Measurements from ENCODE around the gene NIBAN1. TPM values are rescaled to one million over a fixed set of nuclear protein-coding genes. Genes with fewer than 3 reads are reported as not detected.
"Not testable (repeated sequence)": the region's sequence is repeated elsewhere in the genome, so short reads cannot be mapped to it uniquely, and the experiment has no call there.

NIBAN1 gene
- total RNA-seq, 2 experiments from 2014 or later, result 10.1 to 11.0 TPM

DNA sequence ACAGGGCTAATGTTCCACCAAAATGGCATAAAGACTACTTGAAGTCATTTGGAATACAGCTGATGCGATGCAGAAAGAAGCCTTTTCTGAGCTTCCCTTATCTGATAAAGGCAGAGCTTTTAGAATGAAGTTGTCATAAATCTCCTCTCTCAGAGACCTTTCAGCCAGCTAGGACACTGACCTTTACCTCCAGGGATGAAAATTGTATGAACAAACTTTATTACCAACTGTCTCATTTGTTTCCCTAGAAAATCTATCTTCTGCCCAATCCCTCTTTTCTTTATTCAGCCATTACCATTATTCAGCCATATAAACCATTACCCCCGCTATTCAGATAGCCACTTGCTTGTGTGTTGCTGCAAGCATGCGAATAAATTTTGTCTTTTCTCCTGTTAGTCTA, 41.3 kb upstream of the NIBAN1 start:
- no peaks in the 10 kb centered on the region for H3K4me1 Mint-ChIP-seq (ENCODE audit: low read depth)
- no peaks in the 10 kb centered on the region for H3K9me3 Mint-ChIP-seq
- TF ChIP-seq, protein P1, sequence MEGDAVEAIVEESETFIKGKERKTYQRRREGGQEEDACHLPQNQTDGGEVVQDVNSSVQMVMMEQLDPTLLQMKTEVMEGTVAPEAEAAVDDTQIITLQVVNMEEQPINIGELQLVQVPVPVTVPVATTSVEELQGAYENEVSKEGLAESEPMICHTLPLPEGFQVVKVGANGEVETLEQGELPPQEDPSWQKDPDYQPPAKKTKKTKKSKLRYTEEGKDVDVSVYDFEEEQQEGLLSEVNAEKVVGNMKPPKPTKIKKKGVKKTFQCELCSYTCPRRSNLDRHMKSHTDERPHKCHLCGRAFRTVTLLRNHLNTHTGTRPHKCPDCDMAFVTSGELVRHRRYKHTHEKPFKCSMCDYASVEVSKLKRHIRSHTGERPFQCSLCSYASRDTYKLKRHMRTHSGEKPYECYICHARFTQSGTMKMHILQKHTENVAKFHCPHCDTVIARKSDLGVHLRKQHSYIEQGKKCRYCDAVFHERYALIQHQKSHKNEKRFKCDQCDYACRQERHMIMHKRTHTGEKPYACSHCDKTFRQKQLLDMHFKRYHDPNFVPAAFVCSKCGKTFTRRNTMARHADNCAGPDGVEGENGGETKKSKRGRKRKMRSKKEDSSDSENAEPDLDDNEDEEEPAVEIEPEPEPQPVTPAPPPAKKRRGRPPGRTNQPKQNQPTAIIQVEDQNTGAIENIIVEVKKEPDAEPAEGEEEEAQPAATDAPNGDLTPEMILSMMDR (IDR thresholded peaks at IDR 0.05), result no peak
- ChIA-PET CTCF (interaction anchor here (0.7 to 1.0 kb wide), 2 partner anchors 154 to 210 kb away, joined by 3 to 4 read pairs; no protein-coding TSS in a partner anchor), POLR2A (no interaction called here)
- intact Hi-C loops (cut with micrococcal nuclease), result no loop called here
- H3K36me3 Mint-ChIP-seq (ENCODE audit: low read depth), result no peaks in the 10 kb centered on the region
- H3K27me3 Mint-ChIP-seq, result peaks cover 4% of the 10 kb centered on the region
- H3K4me3 Mint-ChIP-seq, result no peak overlapping the region
- H3K27ac Mint-ChIP-seq, result no peak overlapping the region
- ATAC-seq, result no peak
- no peak for DNase-seq

DNA sequence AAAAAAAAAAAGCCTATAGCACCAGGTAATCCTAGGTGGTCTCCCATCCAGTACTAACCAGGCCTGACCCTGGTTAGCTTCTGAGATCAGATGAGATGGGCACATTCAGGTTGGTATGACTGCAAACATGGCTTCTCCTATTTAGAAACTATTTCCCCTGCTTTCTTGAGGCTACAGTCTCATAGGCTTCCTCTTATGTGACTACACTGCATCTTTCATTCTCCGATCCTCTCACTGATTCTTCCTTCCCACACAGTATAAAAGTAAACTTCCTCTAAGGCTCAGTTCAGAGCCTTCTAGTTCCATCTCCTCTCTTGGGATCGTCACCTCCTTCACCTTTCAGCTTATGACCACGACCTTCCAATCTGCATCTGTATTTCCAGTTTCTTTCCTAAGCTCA, 40.6 kb upstream of the NIBAN1 start:
- ChIA-PET CTCF (interaction anchor here (0.7 to 1.0 kb wide), 2 partner anchors 155 to 210 kb away, joined by 3 to 4 read pairs; no protein-coding TSS in a partner anchor), POLR2A (no interaction called here)
- no peaks in the 10 kb centered on the region for H3K36me3 Mint-ChIP-seq (ENCODE audit: low read depth)
- no peak for ATAC-seq
- DNase-seq, result no peak
- TF ChIP-seq, protein P1 (IDR thresholded peaks at IDR 0.05), result no peak
- H3K4me3 Mint-ChIP-seq, result no peak overlapping the region
- H3K9me3 Mint-ChIP-seq, result no peaks in the 10 kb centered on the region
- intact Hi-C loops (cut with micrococcal nuclease), result no loop called here
- H3K4me1 Mint-ChIP-seq (ENCODE audit: low read depth), result no peaks in the 10 kb centered on the region
- no peak overlapping the region for H3K27ac Mint-ChIP-seq
- peaks cover 4% of the 10 kb centered on the region for H3K27me3 Mint-ChIP-seq

- intact Hi-C loops (cut with micrococcal nuclease), result no loop called here
- H3K4me1 Mint-ChIP-seq (ENCODE audit: low read depth), result no peaks in the 10 kb centered on the region
- no peak overlapping the region for H3K27ac Mint-ChIP-seq
- TF ChIP-seq, protein P1 (IDR thresholded peaks at IDR 0.05), result no peak
- H3K27me3 Mint-ChIP-seq, result peaks cover 4% of the 10 kb centered on the region
- ATAC-seq (no peak), DNase-seq (no peak)
- H3K4me3 Mint-ChIP-seq, result no peak overlapping the region
- POLR2A ChIA-PET, result no interaction called here
- H3K9me3 Mint-ChIP-seq, result no peaks in the 10 kb centered on the region
- H3K36me3 Mint-ChIP-seq (ENCODE audit: low read depth), result no peaks in the 10 kb centered on the region
- CTCF ChIA-PET, result no interaction called here
Observed at GRCh38 chr1:185010361-185010760, 36.1 kb upstream of the NIBAN1 start.

DNA sequence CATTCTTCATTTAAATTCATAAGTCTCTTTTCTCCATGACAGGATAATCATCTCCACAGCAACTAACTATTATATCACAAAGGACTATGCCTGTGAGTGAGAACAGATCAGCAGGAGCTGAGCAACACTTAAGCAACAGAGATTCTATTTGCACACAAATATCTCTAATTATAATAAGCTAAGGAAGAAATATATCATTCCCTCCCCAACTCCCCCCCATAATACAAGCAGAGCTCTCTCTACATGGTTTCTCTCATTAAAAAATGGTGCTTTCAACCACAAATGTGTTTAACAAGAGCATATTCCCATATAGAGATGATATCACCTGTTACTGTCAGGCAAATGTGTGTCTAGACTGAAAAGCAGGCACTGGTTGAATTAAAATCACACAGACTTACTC, 34.5 kb upstream of the NIBAN1 start:
- Mint-ChIP-seq H3K27ac (no peak overlapping the region), H3K4me1 (ENCODE audit: low read depth) (no peaks in the 10 kb centered on the region), H3K27me3 (peaks cover 5% of the 10 kb centered on the region), H3K36me3 (ENCODE audit: low read depth) (no peaks in the 10 kb centered on the region), H3K4me3 (no peak overlapping the region), H3K9me3 (no peaks in the 10 kb centered on the region)
- POLR2A ChIA-PET, result no interaction called here
- TF ChIP-seq, protein P1 (IDR thresholded peaks at IDR 0.05), result no peak
- CTCF ChIA-PET, result interaction anchor here (1.0 to 1.5 kb wide), 2 partner anchors 26 to 204 kb away, joined by 4 to 6 read pairs; no protein-coding TSS in a partner anchor
- intact Hi-C loops (cut with micrococcal nuclease), result no loop called here
- DNase-seq (no peak), ATAC-seq (no peak)

DNA sequence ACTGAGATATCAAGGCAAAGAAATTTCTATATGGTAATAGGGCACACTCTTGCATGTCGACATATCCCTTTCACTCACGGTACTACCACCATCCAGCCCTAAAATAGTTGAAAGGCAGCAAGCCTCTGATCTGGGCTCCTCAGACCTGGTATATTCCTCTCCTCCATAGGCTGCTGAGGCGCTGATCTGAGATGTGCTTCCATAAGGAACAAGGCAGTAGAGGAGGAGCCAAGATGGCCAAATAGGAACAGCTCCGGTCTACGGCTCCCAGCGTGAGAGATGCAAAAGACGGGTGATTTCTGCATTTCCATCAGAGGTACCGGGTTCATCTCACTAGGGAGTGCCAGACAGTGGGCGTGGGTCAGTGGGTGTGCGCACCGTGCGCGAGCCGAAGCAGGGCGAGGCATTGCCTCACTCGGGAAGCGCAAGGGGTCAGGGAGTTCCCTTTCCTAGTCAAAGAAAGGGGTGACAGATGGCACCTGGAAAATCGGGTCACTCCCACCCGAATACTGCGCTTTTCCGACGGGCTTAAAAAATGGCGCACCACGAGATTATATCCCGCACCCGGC, 27.1 kb upstream of the NIBAN1 start:
- H3K9me3 Mint-ChIP-seq; H3K36me3 Mint-ChIP-seq (ENCODE audit: low read depth); H3K4me1 Mint-ChIP-seq (ENCODE audit: low read depth); H3K4me3 Mint-ChIP-seq; H3K27ac Mint-ChIP-seq; DNase-seq; POLR2A ChIA-PET; intact Hi-C loops (cut with micrococcal nuclease); CTCF ChIA-PET; ATAC-seq: not testable (repeated sequence)
- peaks cover 15% of the 10 kb centered on the region for H3K27me3 Mint-ChIP-seq

GRCh38 chr1:184999974-185000373, 25.7 kb upstream of the NIBAN1 start:
- peaks cover 18% of the 10 kb centered on the region for H3K27me3 Mint-ChIP-seq
- POLR2A ChIA-PET; H3K4me1 Mint-ChIP-seq (ENCODE audit: low read depth); ATAC-seq; H3K4me3 Mint-ChIP-seq; DNase-seq; H3K36me3 Mint-ChIP-seq (ENCODE audit: low read depth); H3K9me3 Mint-ChIP-seq; H3K27ac Mint-ChIP-seq; intact Hi-C loops (cut with micrococcal nuclease): not testable (repeated sequence)
- CTCF ChIA-PET, result interaction anchor here (0.9 to 1.0 kb wide), 2 partner anchors 18 to 170 kb away, joined by 3 read pairs; no protein-coding TSS in a partner anchor
